Naive thymus-derived CD4-positive, alpha-beta T cell (primary cell): ENCODE data around the gene CDK6. TPM values are rescaled to one million over a fixed set of nuclear protein-coding genes. Genes with fewer than 3 reads are reported as not detected.

Source experiments
- ATAC-seq: fragments of 150-1000 bp; cut with Tn5 transposase; 2 replicates; pipeline ENCODE4 v1.10.0; 2021; ENCODE audit warnings: mild to moderate bottlenecking, moderate library complexity
- CTCF ChIA-PET: fragments of 350-600 bp; sonication (Branson Sonifier 250); formaldehyde crosslinking; loops from one replicate; lab custom pipeline; 2021; ENCODE audit warnings: antibody characterized with exemption; lab: Charles Lee
- POLR2A ChIA-PET: fragments of 350-600 bp; sonication (Branson Sonifier 250); formaldehyde crosslinking; loops from one replicate; lab custom pipeline; 2021; ENCODE audit warnings: antibody characterized with exemption, inconsistent platforms; lab: Charles Lee
- DNase-seq, 9 donors: peaks; one replicate each; pipeline versions ENCODE4 v3.0.0 to v3.0.0-alpha.2; 2020 to 2022; ENCODE audit warnings: mixed read lengths in 1 of 9
- H3K27ac ChIP-seq: one replicate; pipeline ENCODE4 v1.7.0; 2013; ENCODE audit warnings: mild to moderate bottlenecking, low read depth, low read length, moderate library complexity
- H3K27me3 ChIP-seq, 2 donors: one replicate each; pipeline ENCODE4 v1.7.0; 2013; ENCODE audit warnings: low read length in 2 of 2, mild to moderate bottlenecking in 2 of 2, moderate library complexity in 2 of 2; ENCODE audit not compliant: control insufficient read depth in 2 of 2, insufficient read depth in 2 of 2
- H3K36me3 ChIP-seq, 3 experiments: 1 replicate in 2 of 3; 2 replicates in 1 of 3; pipeline ENCODE4 v1.7.0; 2013; ENCODE audit warnings: low read length in 3 of 3, mild to moderate bottlenecking in 3 of 3, moderate library complexity in 1 of 3; ENCODE audit not compliant: insufficient read depth in 3 of 3, control insufficient read depth in 2 of 3
- H3K4me1 ChIP-seq, 2 donors: one replicate each; pipeline ENCODE4 v1.7.0; 2013; ENCODE audit warnings: low read length in 2 of 2, mild to moderate bottlenecking in 2 of 2, moderate library complexity in 1 of 2; ENCODE audit not compliant: control insufficient read depth in 2 of 2, insufficient read depth in 2 of 2
- H3K4me3 ChIP-seq: 2 replicates; pipeline ENCODE4 v1.7.0; 2013; ENCODE audit warnings: mild to moderate bottlenecking, low read length
- H3K9me3 ChIP-seq, 3 experiments: 1 replicate in 2 of 3; 2 replicates in 1 of 3; pipeline ENCODE4 v1.7.0; 2013; ENCODE audit warnings: low read length in 3 of 3; ENCODE audit not compliant: control insufficient read depth in 2 of 3
- H3K27ac Mint-ChIP-seq, 9 donors: one replicate each; pipeline ENCODE4 v1.8.0; 2020 to 2022; ENCODE audit warnings: mixed read lengths in 9 of 9, mild to moderate bottlenecking in 8 of 9, moderate library complexity in 5 of 9, inconsistent platforms in 2 of 9
- H3K27me3 Mint-ChIP-seq, 5 donors: one replicate each; pipeline ENCODE4 v1.8.0; 2021 to 2022; ENCODE audit warnings: mixed read lengths in 5 of 5, mild to moderate bottlenecking in 1 of 5
- H3K36me3 Mint-ChIP-seq, 5 donors: one replicate each; pipeline ENCODE4 v1.8.0; 2020 to 2022; ENCODE audit warnings: mixed read lengths in 5 of 5, mild to moderate bottlenecking in 3 of 5, inconsistent platforms in 1 of 5
- H3K4me1 Mint-ChIP-seq, 7 donors: one replicate each; pipeline ENCODE4 v1.8.0; 2020 to 2022; ENCODE audit warnings: mixed read lengths in 7 of 7, mild to moderate bottlenecking in 3 of 7, inconsistent platforms in 1 of 7
- H3K4me3 Mint-ChIP-seq, 10 donors: one replicate each; pipeline ENCODE4 v1.8.0; 2020 to 2022; ENCODE audit warnings: mild to moderate bottlenecking in 10 of 10, mixed read lengths in 10 of 10, moderate library complexity in 6 of 10, inconsistent platforms in 2 of 10
- H3K9me3 Mint-ChIP-seq, 11 donors: one replicate each; pipeline ENCODE4 v1.8.0; 2020 to 2022; ENCODE audit warnings: mixed read lengths in 11 of 11, mild to moderate bottlenecking in 4 of 11, inconsistent platforms in 1 of 11, moderate library complexity in 1 of 11
- intact Hi-C, 2 donors: fragments of 100-400 bp; cut with micrococcal nuclease; formaldehyde crosslinking; loops; one replicate each; pipeline ENCODE4 v1.15.1; 2023
- polyA plus RNA-seq, 2 donors: library from polyadenylated mRNA; unstranded; fragments of 300-500 nt; fragmentation: Illumina TruSeq; gene quantifications; one replicate each; pipeline ENCODE4 v1.2.3, GENCODE V29; 2021
- total RNA-seq, 6 experiments: library from RNA in 5 of 6; stranded (reverse) in 5 of 6; gene quantifications; 1 replicate in 5 of 6; 2 replicates in 1 of 6; pipeline ENCODE4 v1.2.3 and lab custom pipeline; 2021 to 2026

CDK6 gene
- total and polyA plus RNA-seq, 7 experiments from 2014 or later = 15.8 to 156 (median 36.8) TPM

- Histone ChIP-seq H3K4me3 (no peak overlapping the region), H3K9me3 (no peaks in the 10 kb centered on the region), H3K4me1 (peaks cover 20 to 30% of the 10 kb centered on the region in 2 donors), H3K36me3 (no peaks in the 10 kb centered on the region), H3K27ac (no peak overlapping the region), H3K27me3 (no peaks in the 10 kb centered on the region)
- peaks cover 53 to 92% (median 73%) of the 10 kb centered on the region in 7 donors for H3K4me1 Mint-ChIP-seq
- no peak for DNase-seq
- no peaks in the 10 kb centered on the region for H3K9me3 Mint-ChIP-seq
- intact Hi-C loops = loop anchor here in 1 of 2 donors (1.0 to 2.0 kb wide), 2 partner anchors 21 to 23 kb away; no protein-coding TSS in a partner anchor
- ChIA-PET CTCF (no interaction called here), POLR2A (interaction anchor here (0.7 kb wide), 1 partner anchor 11 kb away, joined by 3 read pairs; no protein-coding TSS in a partner anchor)
- ATAC-seq = no peak
- peaks cover 0 to 27% (median 0%) of the 10 kb centered on the region in 5 donors for H3K36me3 Mint-ChIP-seq
- peak overlapping the region in 5 of 9 donors; percentile 20 to 70 (median 34) for H3K27ac Mint-ChIP-seq
- no peaks in the 10 kb centered on the region for H3K27me3 Mint-ChIP-seq
- H3K4me3 Mint-ChIP-seq = no peak overlapping the region
Observed at GRCh38 chr7:92643821-92644220, 192.6 kb downstream of the CDK6 start.

- Histone ChIP-seq H3K27me3 (no peaks in the 10 kb centered on the region), H3K27ac (peak overlapping the region; percentile 10), H3K4me3 (no peak overlapping the region), H3K9me3 (no peaks in the 10 kb centered on the region), H3K36me3 (no peaks in the 10 kb centered on the region), H3K4me1 (peaks cover 20 to 24% of the 10 kb centered on the region in 2 donors)
- peak; percentile 83 for ATAC-seq
- CTCF ChIA-PET = interaction anchor here (0.7 kb wide), 1 partner anchor 49 kb away, joined by 6 read pairs; no protein-coding TSS in a partner anchor
- Mint-ChIP-seq H3K4me1 (peaks cover 45 to 85% (median 67%) of the 10 kb centered on the region in 7 donors), H3K27me3 (no peaks in the 10 kb centered on the region), H3K4me3 (peak overlapping the region in 9 of 10 donors; percentile 1 to 67 (median 26)), H3K27ac (peak overlapping the region in 8 of 9 donors; percentile 12 to 97 (median 68)), H3K9me3 (no peaks in the 10 kb centered on the region), H3K36me3 (peaks cover 0 to 22% (median 0%) of the 10 kb centered on the region in 5 donors)
- peak in 1 of 9 donors; percentile 73 for DNase-seq
- POLR2A ChIA-PET = no interaction called here
- intact Hi-C loops = loop anchor here in 1 of 2 donors (1.0 to 2.0 kb wide), 3 partner anchors 9 to 23 kb away; no protein-coding TSS in a partner anchor
Observed at GRCh38 chr7:92641921-92642511, 194.4 kb downstream of the CDK6 start.

- peak overlapping the region in 3 of 10 donors; percentile 0 to 68 (median 21) for H3K4me3 Mint-ChIP-seq
Observed at GRCh38 chr7:92639966-92640365, 196.4 kb downstream of the CDK6 start.

GRCh38 chr7:92639213-92639896 lies 197.0 kb downstream of the CDK6 start:
- ATAC-seq (no peak), DNase-seq (no peak)
- Histone ChIP-seq H3K27ac (no peak overlapping the region), H3K36me3 (no peaks in the 10 kb centered on the region), H3K27me3 (no peaks in the 10 kb centered on the region), H3K4me3 (no peak overlapping the region), H3K4me1 (peaks cover 20 to 26% of the 10 kb centered on the region in 2 donors), H3K9me3 (no peaks in the 10 kb centered on the region)
- H3K4me1 Mint-ChIP-seq = peaks cover 34 to 73% (median 56%) of the 10 kb centered on the region in 7 donors
- H3K4me3 Mint-ChIP-seq = peak overlapping the region in 5 of 10 donors; percentile 0 to 80 (median 23)
- CTCF ChIA-PET = no interaction called here
- H3K27me3 Mint-ChIP-seq = no peaks in the 10 kb centered on the region
- intact Hi-C loops = loop anchor here (2.0 to 10.0 kb wide), 2 partner anchors 13 to 475 kb away; partner anchors contain the start of gene SAMD9 (in 1 of the 2)
- POLR2A ChIA-PET = no interaction called here
- H3K36me3 Mint-ChIP-seq = peaks cover 0 to 17% (median 0%) of the 10 kb centered on the region in 5 donors
- no peaks in the 10 kb centered on the region for H3K9me3 Mint-ChIP-seq
- H3K27ac Mint-ChIP-seq = peak overlapping the region in 6 of 9 donors; percentile 10 to 96 (median 48)

More at GRCh38 chr7:92639966-92640365, 196.4 kb downstream of the CDK6 start:
- H3K27me3 ChIP-seq = no peaks in the 10 kb centered on the region
- CTCF ChIA-PET = no interaction called here
- Mint-ChIP-seq H3K4me1 (peaks cover 34 to 74% (median 59%) of the 10 kb centered on the region in 7 donors), H3K27me3 (no peaks in the 10 kb centered on the region), H3K36me3 (peaks cover 0 to 20% (median 0%) of the 10 kb centered on the region in 5 donors), H3K9me3 (no peaks in the 10 kb centered on the region), H3K27ac (peak overlapping the region in 3 of 9 donors; percentile 29 to 96 (median 43))
- POLR2A ChIA-PET = no interaction called here
- no peaks in the 10 kb centered on the region for H3K9me3 ChIP-seq
- intact Hi-C loops = loop anchor here (2.0 to 10.0 kb wide), 2 partner anchors 13 to 475 kb away; partner anchors contain the start of gene SAMD9 (in 1 of the 2)
- no peak overlapping the region for H3K27ac ChIP-seq
- peaks cover 20 to 24% of the 10 kb centered on the region in 2 donors for H3K4me1 ChIP-seq
- ATAC-seq = no peak
- H3K36me3 ChIP-seq = no peaks in the 10 kb centered on the region
- no peak overlapping the region for H3K4me3 ChIP-seq
- DNase-seq = no peak

GRCh38 chr7:92636018-92636560 lies 200.3 kb downstream of the CDK6 start:
- no peak for ATAC-seq
- peak overlapping the region in 1 of 9 donors; percentile 55 for H3K27ac Mint-ChIP-seq
- DNase-seq = no peak
- no peaks in the 10 kb centered on the region for H3K9me3 ChIP-seq
- H3K27ac ChIP-seq = no peak overlapping the region
- peaks cover 32 to 70% (median 53%) of the 10 kb centered on the region in 7 donors for H3K4me1 Mint-ChIP-seq
- no peak overlapping the region for H3K4me3 Mint-ChIP-seq
- H3K4me1 ChIP-seq = peaks cover 10 to 24% of the 10 kb centered on the region in 2 donors
- POLR2A ChIA-PET = no interaction called here
- no peak overlapping the region for H3K4me3 ChIP-seq
- H3K36me3 ChIP-seq = no peaks in the 10 kb centered on the region
- H3K9me3 Mint-ChIP-seq = no peaks in the 10 kb centered on the region
- CTCF ChIA-PET = no interaction called here
- no peaks in the 10 kb centered on the region for H3K27me3 Mint-ChIP-seq
- no peaks in the 10 kb centered on the region for H3K27me3 ChIP-seq
- intact Hi-C loops = loop anchor here in 1 of 2 donors (10.0 kb wide), 1 partner anchor 479 kb away; the partner anchor contains the start of gene SAMD9
- H3K36me3 Mint-ChIP-seq = peaks cover 0 to 21% (median 0%) of the 10 kb centered on the region in 5 donors

GRCh38 chr7:92635538-92635937 lies 200.8 kb downstream of the CDK6 start:
- peak overlapping the region in 1 of 10 donors; percentile 71 for H3K4me3 Mint-ChIP-seq
- H3K27ac ChIP-seq = no peak overlapping the region
- no peak overlapping the region for H3K4me3 ChIP-seq
- intact Hi-C loops = loop anchor here in 1 of 2 donors (1.0 to 10.0 kb wide), 2 partner anchors 10 to 479 kb away; partner anchors contain the start of gene SAMD9
- H3K27me3 Mint-ChIP-seq = no peaks in the 10 kb centered on the region
- H3K9me3 Mint-ChIP-seq = peaks cover 0 to 1% (median 0%) of the 10 kb centered on the region in 11 donors
- no peaks in the 10 kb centered on the region for H3K9me3 ChIP-seq
- H3K4me1 ChIP-seq = peaks cover 10 to 24% of the 10 kb centered on the region in 2 donors
- DNase-seq (no peak), ATAC-seq (no peak)
- H3K36me3 Mint-ChIP-seq = peaks cover 0 to 27% (median 5%) of the 10 kb centered on the region in 5 donors
- CTCF ChIA-PET = interaction anchor here (1.3 kb wide), 1 partner anchor 16 kb away, joined by 3 read pairs; no protein-coding TSS in a partner anchor
- H3K27me3 ChIP-seq = no peaks in the 10 kb centered on the region
- peak overlapping the region in 3 of 9 donors; percentile 12 to 93 (median 74) for H3K27ac Mint-ChIP-seq
- POLR2A ChIA-PET = no interaction called here
- H3K4me1 Mint-ChIP-seq = peaks cover 32 to 71% (median 50%) of the 10 kb centered on the region in 7 donors
- H3K36me3 ChIP-seq = no peaks in the 10 kb centered on the region
